Measurements from ENCODE around the gene MYRF.

DNA sequence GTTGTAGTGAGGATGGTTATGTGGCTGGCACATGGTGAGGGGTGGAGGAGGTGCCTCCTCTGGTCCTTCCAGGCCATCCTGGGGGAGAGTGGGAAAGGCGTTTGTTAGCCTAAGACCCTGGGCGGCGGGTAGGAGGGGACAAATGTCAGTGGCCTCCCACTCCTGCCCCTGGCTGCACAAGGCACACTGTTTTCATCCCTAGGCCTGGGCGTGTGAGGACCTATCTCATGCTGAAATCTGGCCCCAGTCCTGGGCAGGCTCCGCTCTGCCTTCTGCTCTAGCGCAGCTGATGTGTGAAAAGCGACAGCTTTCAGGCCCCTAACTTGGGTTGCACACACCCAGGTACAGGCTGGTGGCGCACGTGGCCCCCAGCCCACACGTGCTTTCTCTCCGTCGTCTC lies 40.1 kb upstream of the MYRF start:
- TF ChIP-seq, protein P1, sequence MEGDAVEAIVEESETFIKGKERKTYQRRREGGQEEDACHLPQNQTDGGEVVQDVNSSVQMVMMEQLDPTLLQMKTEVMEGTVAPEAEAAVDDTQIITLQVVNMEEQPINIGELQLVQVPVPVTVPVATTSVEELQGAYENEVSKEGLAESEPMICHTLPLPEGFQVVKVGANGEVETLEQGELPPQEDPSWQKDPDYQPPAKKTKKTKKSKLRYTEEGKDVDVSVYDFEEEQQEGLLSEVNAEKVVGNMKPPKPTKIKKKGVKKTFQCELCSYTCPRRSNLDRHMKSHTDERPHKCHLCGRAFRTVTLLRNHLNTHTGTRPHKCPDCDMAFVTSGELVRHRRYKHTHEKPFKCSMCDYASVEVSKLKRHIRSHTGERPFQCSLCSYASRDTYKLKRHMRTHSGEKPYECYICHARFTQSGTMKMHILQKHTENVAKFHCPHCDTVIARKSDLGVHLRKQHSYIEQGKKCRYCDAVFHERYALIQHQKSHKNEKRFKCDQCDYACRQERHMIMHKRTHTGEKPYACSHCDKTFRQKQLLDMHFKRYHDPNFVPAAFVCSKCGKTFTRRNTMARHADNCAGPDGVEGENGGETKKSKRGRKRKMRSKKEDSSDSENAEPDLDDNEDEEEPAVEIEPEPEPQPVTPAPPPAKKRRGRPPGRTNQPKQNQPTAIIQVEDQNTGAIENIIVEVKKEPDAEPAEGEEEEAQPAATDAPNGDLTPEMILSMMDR (IDR thresholded peaks at IDR 0.05) = no peak
- TF ChIP-seq POLR2A (IDR thresholded peaks at IDR 0.05) = no peak

Measured in adrenal gland (tissue), 5 donors.